ENCODE data around the gene CCDC6.

CCDC6 gene

DNA sequence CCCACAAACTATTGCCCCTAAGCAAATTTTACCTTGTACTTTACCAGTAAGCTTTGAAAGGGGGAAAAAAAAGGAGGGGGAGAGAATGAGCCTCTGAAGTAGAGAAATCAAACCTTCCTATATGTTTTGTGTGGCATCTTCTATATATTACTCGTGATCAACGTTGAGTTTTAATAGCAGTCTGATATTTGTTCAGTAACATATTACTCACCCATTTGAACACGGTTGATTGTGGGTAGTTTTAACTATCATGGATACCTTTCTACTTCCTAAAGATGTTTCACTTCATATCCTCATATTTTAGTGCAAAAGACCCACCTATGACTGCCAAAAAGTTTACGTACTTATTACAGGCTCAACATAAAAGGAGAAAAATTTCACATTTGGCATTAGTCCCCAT is 54.5 kb downstream of the CCDC6 start:
- DNase-seq (ENCODE audit: low read depth), result no peak

- no peak for DNase-seq (ENCODE audit: low read depth)
These were observed 58.5 kb downstream of the CCDC6 start for GRCh38 chr10:59847888-59848287.

GRCh38 chr10:59847326-59847725 is 59.0 kb downstream of the CCDC6 start:
- DNase-seq (ENCODE audit: low read depth), result no peak

DNA sequence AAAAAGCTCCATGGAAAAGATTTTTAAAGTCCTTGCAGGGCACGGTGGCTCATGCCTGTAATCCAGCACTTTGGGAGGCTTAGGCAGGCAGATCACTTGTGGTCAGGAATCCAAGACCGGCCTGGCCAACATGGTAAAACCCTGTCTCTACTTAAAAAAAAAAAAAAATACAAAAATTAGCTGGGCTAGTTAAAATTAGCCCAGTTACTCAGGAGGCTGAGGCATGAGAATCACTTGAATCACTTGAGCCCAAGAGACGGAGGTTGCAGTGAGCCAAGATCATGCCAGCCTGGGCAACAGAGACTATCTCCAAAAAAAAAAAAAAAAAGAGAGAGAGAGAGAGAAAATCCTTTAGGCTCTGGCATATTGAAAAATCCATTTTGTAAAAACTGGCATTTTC is 61.9 kb downstream of the CCDC6 start:
- no peak for DNase-seq (ENCODE audit: low read depth)

DNA sequence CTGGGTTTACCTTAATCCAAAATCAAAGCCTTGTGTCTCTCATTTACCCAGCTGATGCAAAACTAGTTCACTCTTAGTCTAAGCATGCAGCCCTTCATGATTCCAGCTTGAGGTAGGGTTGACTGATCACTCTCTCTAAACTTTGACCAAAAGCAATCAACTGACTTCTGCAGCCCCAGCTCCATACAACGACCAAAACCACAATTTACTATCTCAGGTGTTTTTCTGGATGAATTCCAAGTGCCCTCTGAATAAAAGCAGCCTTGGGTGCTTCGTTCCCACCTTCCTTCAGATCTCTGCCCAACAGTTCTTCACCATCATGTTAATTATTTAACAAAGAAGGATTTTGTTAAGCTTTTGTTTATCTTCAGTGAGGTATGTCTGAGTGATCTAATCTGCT is 62.6 kb downstream of the CCDC6 start:
- DNase-seq (ENCODE audit: low read depth), result no peak

- no peak for DNase-seq (ENCODE audit: low read depth)
These were observed 66.8 kb downstream of the CCDC6 start for GRCh38 chr10:59839576-59839975.

DNA sequence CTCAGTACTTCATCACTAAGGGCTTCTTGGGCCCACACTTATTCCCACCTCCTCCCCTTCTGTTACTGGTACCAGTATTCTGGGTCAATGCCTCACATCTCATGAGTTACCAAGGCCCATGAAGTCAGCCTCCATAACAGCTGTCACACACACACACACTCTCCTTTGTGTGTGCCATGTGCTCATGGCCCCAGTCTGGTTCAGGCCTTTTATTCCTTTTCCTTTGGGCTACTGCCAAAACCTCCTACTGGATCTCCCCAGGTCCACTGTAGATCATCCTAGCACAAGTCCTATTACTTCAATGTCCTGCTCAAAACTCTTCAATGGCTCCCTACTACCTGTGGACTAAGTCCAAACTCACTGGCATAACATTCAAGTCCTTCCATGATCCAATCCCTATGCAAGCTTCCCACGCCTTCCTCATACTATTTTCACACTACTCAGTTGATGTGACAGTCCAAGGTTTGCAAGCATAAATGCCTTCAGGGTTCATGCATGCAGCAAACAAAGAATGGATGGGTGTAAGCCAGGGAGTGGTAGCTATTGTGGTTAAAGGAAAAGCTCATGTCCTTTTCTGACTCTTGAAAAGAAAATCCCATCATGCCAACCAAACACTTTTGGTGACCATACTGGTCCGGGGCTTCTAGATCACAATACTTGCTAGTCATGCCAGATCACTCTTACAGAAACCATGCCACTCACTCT is 68.1 kb downstream of the CCDC6 start:
- no peak for DNase-seq (ENCODE audit: low read depth)

- DNase-seq (ENCODE audit: low read depth), result no peak
These were observed 72.5 kb downstream of the CCDC6 start for GRCh38 chr10:59833810-59834209.

GRCh38 chr10:59832506-59832905 is 73.8 kb downstream of the CCDC6 start:
- no peak for DNase-seq (ENCODE audit: low read depth)

GRCh38 chr10:59831658-59832503 is 74.5 kb downstream of the CCDC6 start:
- no peak for DNase-seq (ENCODE audit: low read depth)

DNA sequence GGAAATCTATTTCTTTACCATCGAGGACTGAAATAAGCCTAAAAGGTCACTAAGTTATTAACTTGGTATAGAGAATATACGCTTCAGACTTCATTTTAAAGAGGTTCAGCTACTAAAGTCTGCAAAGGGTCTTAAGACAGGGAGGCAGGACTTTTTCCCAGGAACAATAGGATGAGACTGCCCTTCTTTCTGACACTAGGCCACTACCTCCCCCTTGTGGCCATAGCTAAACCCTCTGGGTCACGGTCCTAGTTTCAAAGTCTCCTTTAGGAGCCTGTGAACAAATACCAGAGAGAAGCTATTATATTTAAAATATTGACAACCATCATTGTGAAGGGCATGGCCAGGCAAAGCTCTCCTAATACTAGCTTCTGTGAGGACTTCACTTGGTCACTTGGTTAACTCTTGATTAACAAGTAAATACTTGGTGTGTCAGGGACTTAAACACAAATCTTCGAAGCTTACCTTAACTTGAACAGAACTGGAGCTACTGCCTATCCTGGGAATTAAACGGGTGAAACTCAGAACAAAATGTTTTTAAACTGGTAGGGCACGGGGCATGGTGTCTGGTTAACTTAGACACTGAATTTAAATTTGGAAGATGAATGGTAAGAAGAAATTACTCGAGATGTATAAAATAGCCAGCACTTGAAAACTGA is 75.6 kb downstream of the CCDC6 start:
- no peak for DNase-seq (ENCODE audit: low read depth)

DNA sequence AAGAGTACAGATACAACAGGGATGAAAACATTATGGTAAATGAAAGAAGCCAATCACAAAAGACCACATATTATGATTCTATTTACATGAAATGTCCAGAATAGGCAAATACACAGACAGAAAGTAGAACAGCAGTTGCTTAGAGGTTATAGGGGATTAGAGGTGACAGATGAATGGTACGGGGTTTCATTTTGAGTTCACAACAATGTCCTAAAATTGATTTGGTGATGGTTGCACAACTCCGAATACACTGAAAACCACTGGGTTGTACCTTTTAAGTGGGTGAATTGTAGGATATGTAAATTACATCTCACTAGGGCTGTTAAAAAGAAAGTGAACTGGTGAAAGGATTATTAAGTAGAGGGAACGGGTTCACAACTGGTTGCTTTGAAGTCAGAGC is 76.8 kb downstream of the CCDC6 start:
- DNase-seq (ENCODE audit: low read depth), result no peak

DNA sequence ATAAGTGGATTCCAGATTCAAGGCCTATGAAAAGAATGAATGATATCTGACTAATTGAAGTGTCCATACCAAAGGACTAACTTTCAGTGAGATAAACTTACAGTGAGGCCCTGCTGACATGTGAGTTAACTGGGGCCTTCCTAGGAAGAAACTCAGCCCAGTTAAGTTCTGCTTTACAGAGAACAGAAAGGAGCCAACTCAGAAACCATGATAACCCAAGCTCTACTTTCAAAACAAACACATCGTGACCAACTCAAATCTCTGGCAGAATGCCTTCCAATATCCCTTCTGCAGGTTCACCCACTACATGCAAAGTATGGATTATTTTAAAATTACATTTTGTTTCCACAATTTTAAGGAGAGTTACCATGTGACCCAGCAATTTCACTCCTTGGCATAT is 77.3 kb downstream of the CCDC6 start:
- no peak for DNase-seq (ENCODE audit: low read depth)

DNA sequence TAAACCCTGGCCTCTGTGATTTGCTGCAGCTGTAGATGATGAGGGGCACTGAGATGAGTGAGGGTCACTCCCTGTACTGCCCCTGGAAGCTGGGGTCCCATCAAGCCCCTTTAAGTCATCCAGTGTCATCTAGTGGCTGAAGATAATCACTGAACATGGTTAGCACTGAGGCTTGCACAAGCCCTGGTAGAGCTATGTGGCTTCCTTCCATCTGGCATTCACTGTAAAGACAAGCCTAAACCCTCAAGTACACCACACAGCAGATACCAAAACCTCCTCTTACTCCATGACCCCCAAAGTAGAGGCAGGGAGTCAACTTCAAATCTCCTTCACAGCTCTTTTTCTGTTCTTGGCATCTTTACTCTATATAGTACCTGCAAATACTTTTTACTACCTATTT is 80.4 kb downstream of the CCDC6 start:
- no peak for DNase-seq (ENCODE audit: low read depth)

DNA sequence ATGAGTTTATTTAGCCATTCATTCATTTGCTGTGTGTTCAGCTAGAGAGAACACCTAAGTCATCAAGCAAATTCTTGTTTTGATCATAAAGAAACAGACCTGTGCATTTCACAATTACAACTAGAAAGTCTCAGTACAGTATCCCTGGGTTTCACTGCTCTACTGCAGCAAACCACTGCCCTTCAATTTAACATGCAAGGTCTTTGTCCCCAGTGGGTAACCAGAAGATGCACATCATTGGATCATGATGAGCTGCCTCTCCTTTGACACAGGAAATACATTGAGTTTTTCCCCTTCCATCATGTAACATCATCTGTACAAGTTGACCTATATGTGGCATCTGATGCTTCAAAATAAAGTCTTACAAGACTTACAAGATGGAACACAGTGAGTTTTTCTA is 82.6 kb downstream of the CCDC6 start:
- no peak for DNase-seq (ENCODE audit: low read depth)

GRCh38 chr10:59823111-59823510 is 83.2 kb downstream of the CCDC6 start:
- DNase-seq (ENCODE audit: low read depth), result no peak

GRCh38 chr10:59820471-59820870 is 85.9 kb downstream of the CCDC6 start:
- DNase-seq (ENCODE audit: low read depth), result no peak

DNA sequence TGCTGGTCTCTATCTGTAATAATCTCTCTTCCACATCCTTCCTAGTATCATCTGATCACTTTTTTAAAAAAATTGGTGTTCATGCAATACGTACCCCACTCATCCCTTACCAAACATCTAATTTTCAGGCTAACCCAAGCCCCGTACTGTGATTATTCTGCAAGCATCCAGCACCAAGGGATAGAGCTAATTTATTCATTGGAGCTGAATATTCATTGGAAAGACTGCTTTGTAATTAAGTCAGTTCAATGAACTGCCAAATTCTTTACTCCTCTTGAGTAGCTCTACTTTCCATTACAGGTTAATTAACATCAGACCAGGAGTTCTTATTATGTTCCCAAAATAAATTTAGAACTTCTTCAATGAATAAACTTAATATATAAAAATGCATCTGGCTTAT is 86.7 kb downstream of the CCDC6 start:
- no peak for DNase-seq (ENCODE audit: low read depth)

DNA sequence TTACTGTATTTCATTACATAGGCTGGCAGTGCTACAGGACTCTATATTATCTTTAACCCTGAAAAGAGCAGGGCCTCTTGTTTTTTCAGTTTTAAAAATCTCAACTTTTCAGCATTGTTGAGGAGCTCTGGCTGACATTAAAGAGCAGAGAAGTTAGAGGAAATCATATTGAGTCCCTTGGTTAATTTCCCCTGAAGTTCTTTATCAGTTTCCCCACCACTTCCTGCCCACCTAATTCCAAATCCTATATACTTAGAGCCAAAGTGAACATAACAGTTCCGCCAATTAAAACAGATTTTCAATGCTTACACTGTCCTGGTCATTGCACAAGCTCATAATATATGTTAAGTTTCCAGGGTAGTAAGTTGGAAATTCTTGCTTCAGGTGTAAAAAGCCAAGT is 87.1 kb downstream of the CCDC6 start:
- no peak for DNase-seq (ENCODE audit: low read depth)

GRCh38 chr10:59817773-59818172 is 88.6 kb downstream of the CCDC6 start:
- no peak for DNase-seq (ENCODE audit: low read depth)

- DNase-seq (ENCODE audit: low read depth), result no peak
These were observed 91.5 kb downstream of the CCDC6 start for GRCh38 chr10:59814878-59815277.

DNA sequence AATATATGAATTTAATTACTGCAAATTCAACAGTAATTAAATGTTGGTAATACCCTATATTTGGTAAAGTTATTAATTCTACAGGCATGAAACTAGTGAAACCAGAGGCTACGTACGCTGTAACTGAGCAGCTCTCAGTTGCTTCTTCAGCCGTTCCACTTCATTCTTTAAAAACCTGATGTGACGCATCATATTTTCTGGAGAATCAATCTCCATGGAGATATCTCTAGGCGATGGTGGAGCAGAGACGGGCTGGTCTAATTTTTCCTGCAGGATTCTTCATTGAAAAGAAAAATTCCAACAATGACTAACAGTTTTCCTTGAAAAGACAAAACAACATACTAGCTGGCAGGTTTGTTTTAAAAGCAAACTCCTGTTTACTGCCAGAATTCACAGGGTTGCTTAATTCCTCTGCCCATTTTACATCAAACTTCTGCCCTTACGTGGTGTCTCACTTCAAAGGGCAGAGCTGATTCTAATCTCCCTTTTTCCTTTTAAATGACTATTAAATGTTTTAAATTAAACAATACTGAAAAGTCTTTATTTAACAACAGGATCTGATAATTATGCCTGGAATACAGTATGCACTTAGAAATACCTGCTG is 93.7 kb downstream of the CCDC6 start:
- DNase-seq (ENCODE audit: low read depth), result no peak

GRCh38 chr10:59809644-59809974 is 96.7 kb downstream of the CCDC6 start:
- no peak for DNase-seq (ENCODE audit: low read depth)

All from activated gamma-delta T cell treated with anti-CD3 and anti-CD28 coated beads, Interleukin-2, amount 50 U/mL, for 16 hours (primary cell).